Epidermal melanocyte (primary cell): ENCODE data around the gene PRR16.

Experiments
- DNase-seq: peaks from one replicate; pipeline ENCODE4 v3.0.0; 2011; ENCODE audit warnings: low spot score; ENCODE audit not compliant: insufficient read length

Gene PRR16

GRCh38 chr5:120512791-120513650, 48.9 kb downstream of the PRR16 start:
- DNase-seq: no peak

- DNase-seq: no peak
Observed at GRCh38 chr5:120516805-120517204, 52.7 kb downstream of the PRR16 start.

- DNase-seq: no peak
Observed at GRCh38 chr5:120517607-120518252, 53.6 kb downstream of the PRR16 start.

- DNase-seq: no peak
Observed at GRCh38 chr5:120518581-120518980, 54.5 kb downstream of the PRR16 start.

GRCh38 chr5:120527251-120527650, 63.2 kb downstream of the PRR16 start:
- no peak for DNase-seq

- no peak for DNase-seq
Observed at GRCh38 chr5:120528609-120529008, 64.5 kb downstream of the PRR16 start.

GRCh38 chr5:120529386-120529785, 65.3 kb downstream of the PRR16 start:
- no peak for DNase-seq

- no peak for DNase-seq
Observed at GRCh38 chr5:120531215-120531614, 67.1 kb downstream of the PRR16 start.

- DNase-seq: no peak
Observed at GRCh38 chr5:120532835-120533234, 68.7 kb downstream of the PRR16 start.

GRCh38 chr5:120533581-120533980, 69.5 kb downstream of the PRR16 start:
- no peak for DNase-seq

- DNase-seq: no peak
Observed at GRCh38 chr5:120535900-120536299, 71.8 kb downstream of the PRR16 start.

GRCh38 chr5:120538149-120538548, 74.0 kb downstream of the PRR16 start:
- DNase-seq: no peak

GRCh38 chr5:120538644-120539043, 74.5 kb downstream of the PRR16 start:
- DNase-seq: no peak

- DNase-seq: no peak
Observed at GRCh38 chr5:120539471-120539870, 75.4 kb downstream of the PRR16 start.

GRCh38 chr5:120540097-120540496, 76.0 kb downstream of the PRR16 start:
- DNase-seq: no peak

- no peak for DNase-seq
Observed at GRCh38 chr5:120544043-120544442, 79.9 kb downstream of the PRR16 start.

GRCh38 chr5:120545007-120545406, 80.9 kb downstream of the PRR16 start:
- DNase-seq: no peak

GRCh38 chr5:120545951-120546350, 81.9 kb downstream of the PRR16 start:
- DNase-seq: no peak

- DNase-seq: no peak
Observed at GRCh38 chr5:120546922-120547321, 82.8 kb downstream of the PRR16 start.

GRCh38 chr5:120550358-120550757, 86.3 kb downstream of the PRR16 start:
- DNase-seq: no peak

GRCh38 chr5:120552638-120553037, 88.5 kb downstream of the PRR16 start:
- DNase-seq: no peak

- no peak for DNase-seq
Observed at GRCh38 chr5:120555345-120555744, 91.2 kb downstream of the PRR16 start.

GRCh38 chr5:120564013-120564412, 99.9 kb downstream of the PRR16 start:
- DNase-seq: no peak
